Astrocyte of the spinal cord (primary cell): ENCODE data around the gene STAG1.
"Not testable (repeated sequence)": the region's sequence is repeated elsewhere in the genome, so short reads cannot be mapped to it uniquely, and the experiment has no call there.

Experiments used
- DNase-seq: peaks from one replicate; pipeline ENCODE4 v3.0.0; 2011; ENCODE audit warnings: low read depth, low spot score
- H3K4me3 ChIP-seq: 2 replicates; pipeline ENCODE4 v1.5.1; 2011; ENCODE audit warnings: low read depth, mild to moderate bottlenecking, low read length, moderate library complexity
- CTCF ChIP-seq: IDR thresholded peaks from 2 replicates; pipeline ENCODE4 v1.5.1; 2012; ENCODE audit warnings: low read depth, mild to moderate bottlenecking, low read length, inconsistent platforms
- in situ Hi-C: cut with HindIII; loops from 2 replicates; pipeline ENCODE4 v1.10.0; 2017; ENCODE audit warnings: low sequenced_read_pairs

The STAG1 gene

GRCh38 chr3:136720091-136720490 lies 32.1 kb downstream of the STAG1 start:
- no peak overlapping the region for H3K4me3 ChIP-seq
- no peak for TF ChIP-seq CTCF
- in situ Hi-C loops, result no loop called here
- no peak for DNase-seq

- H3K4me3 ChIP-seq, result no peak overlapping the region
- TF ChIP-seq CTCF, result no peak
- no peak for DNase-seq
- in situ Hi-C loops, result no loop called here
Observed at GRCh38 chr3:136716629-136717028, 35.5 kb downstream of the STAG1 start.

- DNase-seq, result no peak
Observed at GRCh38 chr3:136714020-136714419, 38.2 kb downstream of the STAG1 start.

GRCh38 chr3:136712941-136713340 lies 39.2 kb downstream of the STAG1 start:
- in situ Hi-C loops, result no loop called here
- H3K4me3 ChIP-seq, result no peak overlapping the region
- no peak for TF ChIP-seq CTCF
- no peak for DNase-seq

More at GRCh38 chr3:136714020-136714419, 38.2 kb downstream of the STAG1 start:
- in situ Hi-C loops, result no loop called here
- no peak overlapping the region for H3K4me3 ChIP-seq
- no peak for TF ChIP-seq CTCF

GRCh38 chr3:136711888-136712287 lies 40.3 kb downstream of the STAG1 start:
- in situ Hi-C loops, H3K4me3 ChIP-seq, DNase-seq: not testable (repeated sequence)

- no peak for DNase-seq
- no peak for TF ChIP-seq CTCF
- in situ Hi-C loops, result no loop called here
- no peak overlapping the region for H3K4me3 ChIP-seq
Observed at GRCh38 chr3:136711277-136711676, 40.9 kb downstream of the STAG1 start.

- H3K4me3 ChIP-seq, in situ Hi-C loops, DNase-seq: not testable (repeated sequence)
Observed at GRCh38 chr3:136709775-136710174, 42.4 kb downstream of the STAG1 start.

GRCh38 chr3:136708333-136708985 lies 43.7 kb downstream of the STAG1 start:
- DNase-seq, result no peak
- H3K4me3 ChIP-seq, result no peak overlapping the region
- in situ Hi-C loops, result no loop called here
- TF ChIP-seq CTCF, result no peak
